NCI-H2107 (cell line): ENCODE results near the gene SH3PXD2B.
A peak's percentile ranks its signal among the peaks of the same experiment; 100 is the strongest.
"Not testable (repeated sequence)": the region's sequence is repeated elsewhere in the genome, so short reads cannot be mapped to it uniquely, and the experiment has no call there.

ENCODE experiments used
- DNase-seq: peaks from one replicate; lab custom pipeline; 2025; lab: John Stamatoyannopoulos, UW

SH3PXD2B gene

DNA sequence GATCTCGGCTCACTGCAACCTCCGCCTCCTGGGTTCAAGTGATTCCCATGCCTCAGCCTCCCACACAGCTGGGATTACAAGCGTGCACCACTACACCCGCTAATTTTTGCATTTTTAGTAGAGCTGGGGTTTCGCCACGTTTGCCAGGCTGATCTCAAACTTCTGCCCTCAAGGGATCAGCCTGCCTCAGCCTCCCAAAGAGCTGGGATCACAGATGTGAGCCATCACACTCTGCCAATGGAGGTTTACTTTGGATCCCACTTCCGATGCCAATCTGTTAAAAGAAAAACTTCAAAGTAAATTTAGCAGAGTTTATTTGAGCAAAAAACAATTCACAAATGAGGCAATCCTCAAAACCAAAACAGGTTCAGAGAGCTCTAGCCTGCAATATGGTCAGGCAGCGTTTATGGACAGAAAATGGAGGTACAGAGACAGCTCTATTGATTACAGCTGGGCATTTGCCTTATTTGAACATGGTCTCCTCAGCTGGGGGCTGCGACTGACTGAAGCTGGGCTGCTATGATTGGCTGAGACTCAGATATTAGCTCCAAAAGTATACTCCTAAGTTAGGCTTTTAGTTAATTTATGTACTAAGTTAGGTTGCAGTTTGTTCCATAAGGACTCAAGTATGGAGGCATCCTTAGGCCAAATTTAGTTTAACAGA, 152.1 kb downstream of the SH3PXD2B start:
- no peak for DNase-seq

DNA sequence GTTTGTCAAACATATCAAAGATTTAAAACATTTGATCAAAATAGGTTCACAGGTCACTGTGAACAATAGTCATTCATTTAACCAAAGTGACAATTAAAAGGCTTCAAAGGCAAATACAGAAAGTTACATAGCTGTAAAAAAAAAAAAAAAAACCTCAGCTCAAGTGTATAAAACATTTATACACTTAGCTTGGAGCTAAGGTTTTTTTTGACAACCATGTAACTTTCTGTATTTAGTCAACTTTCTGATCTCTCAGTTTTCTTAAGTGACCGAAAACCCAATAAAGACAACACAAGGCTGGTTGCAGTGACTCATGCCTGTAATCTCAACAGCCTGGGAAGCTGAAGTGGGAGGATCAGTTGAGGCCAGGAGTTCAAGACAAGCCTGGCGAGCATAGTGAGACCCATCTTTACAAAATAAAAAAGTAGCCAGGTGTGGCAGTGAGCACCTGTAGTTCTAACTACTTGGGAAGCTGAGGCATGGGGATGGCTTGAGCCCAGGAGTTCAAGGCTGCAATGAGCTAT, 154.3 kb downstream of the SH3PXD2B start:
- no peak for DNase-seq

DNA sequence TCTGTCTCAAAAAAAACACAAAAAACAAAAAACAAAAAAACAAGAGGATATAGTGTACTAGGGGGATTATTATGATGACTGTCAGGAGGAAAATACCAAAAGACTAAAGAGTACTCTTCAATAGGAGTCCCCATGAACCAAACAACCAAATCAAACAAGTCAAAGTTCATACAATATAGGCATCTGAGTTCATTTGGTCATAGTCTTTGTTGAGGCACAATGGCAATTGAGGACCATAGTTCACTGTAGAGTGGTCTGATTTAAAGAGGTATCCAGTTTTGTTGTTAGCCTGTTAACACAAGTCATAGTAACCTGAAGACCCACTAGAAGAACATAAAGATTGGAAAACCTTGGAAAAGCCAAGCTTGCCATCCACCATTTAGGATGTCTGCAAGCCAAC, 159.5 kb downstream of the SH3PXD2B start:
- DNase-seq = no peak

DNA sequence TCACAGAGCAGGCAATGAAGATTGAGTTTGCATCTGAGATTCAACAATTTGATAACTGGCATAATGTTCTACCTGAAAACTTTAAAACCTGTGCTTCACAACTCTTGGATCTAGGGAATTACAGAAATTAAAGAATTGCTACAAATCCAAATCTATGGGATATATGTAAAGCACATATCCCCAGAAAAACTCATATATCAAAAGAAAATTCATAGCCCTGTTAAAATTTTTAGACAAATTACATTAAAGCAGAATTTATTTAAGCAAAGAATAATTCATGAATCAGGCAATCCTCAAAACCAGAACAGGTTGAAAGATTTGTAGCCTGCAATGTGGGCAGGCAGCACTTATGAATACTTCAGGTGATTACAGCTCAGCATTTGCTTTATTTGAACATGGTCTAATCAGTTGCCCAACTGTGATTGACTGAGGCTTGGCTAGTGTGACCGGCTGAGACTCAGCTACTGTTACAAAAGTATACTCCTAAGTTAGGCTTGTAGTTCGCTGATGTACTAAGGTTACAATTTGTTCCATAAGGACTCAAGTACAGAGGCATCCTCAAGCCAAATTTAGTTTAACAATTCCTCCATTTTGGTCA, 160.5 kb downstream of the SH3PXD2B start:
- no peak for DNase-seq

DNA sequence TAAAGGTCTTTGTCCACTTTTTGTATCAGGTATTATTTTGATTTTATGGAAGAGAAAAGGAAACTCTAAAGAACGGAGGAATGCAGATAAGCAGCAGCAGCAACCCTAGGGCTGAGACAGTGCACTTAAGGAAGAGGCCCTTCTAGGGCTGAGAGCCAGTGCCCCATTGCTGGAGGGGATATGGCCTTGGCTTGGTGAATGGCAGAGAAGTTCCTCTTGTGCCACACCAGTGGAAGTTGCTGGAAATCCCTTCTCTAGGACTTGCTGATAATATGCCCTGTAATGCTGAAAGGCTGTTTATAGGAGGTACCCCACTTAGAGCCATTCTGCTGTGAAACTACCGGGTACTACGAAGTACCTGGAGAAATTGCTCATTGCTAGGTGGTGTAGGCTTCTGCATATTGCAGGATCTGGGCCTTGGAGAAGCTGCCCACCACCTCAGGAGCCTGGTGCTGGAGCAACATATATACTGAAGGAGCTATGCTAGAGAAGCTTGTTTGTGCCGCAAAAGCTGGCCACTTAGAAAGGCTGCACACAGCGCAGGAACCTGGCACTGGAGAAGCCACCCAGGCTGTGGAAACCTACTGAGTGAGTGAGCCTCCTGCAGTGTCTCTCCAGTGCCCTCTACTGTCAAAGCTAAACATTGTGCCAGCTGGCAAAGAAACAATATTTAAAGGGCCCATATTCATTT, 161.1 kb downstream of the SH3PXD2B start:
- peak; percentile 57 for DNase-seq

DNA sequence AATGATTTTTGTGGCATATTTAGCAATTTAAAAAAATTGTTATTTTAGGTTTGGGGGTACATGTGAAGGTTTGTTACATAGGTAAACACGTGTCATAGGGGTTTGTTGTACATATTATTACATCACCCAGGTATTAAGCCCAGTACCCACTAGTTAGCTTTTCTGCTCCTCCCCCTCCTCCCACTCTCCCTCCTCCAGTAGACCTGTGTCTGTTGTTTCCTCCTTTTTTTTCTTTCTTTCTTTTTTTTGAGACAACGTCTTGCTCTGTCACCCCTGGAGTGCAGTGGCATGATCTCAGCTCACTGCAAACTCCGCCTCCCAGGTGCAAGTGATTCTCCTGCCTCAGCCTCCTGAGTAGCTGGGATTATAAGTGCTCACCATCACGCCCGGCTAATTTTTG, 162.5 kb downstream of the SH3PXD2B start:
- not testable (repeated sequence) for DNase-seq

DNA sequence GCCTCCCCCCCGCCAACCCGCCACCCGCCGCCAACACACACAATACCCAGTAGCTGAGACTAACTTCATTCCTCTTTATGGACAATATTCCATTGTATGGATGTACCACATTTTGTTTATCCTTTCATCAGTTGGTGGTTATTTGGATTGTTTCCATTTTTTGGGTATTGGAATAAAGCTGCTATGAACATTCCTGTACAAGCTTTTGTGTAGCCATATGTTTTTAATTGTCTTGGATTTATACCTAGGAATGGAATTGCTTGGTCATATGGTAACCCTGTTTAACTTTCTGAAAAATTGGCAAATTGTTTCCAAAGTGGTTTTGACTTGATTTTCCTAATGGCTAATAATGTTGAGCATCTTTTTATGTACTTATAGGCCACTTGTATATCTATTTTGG, 165.9 kb downstream of the SH3PXD2B start:
- DNase-seq = no peak

DNA sequence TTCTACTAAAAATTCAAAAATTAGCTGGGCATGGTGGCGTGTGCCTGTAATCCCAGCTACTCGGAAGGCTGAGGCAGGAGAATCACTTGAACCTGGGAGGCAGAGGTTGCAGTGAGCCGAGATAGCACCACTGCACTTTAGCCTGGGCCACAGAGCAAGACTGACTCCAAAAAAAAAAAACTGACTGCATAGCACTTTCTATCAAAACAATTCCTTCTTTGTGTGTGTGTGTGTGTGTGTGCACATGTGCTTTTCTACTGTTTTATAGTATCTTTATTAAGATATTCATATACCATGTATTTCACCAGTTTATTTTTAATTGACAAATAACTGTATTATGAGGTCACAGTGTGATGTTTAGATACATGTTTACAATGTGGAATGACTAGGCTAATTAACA, 167.2 kb downstream of the SH3PXD2B start:
- DNase-seq = not testable (repeated sequence)

DNA sequence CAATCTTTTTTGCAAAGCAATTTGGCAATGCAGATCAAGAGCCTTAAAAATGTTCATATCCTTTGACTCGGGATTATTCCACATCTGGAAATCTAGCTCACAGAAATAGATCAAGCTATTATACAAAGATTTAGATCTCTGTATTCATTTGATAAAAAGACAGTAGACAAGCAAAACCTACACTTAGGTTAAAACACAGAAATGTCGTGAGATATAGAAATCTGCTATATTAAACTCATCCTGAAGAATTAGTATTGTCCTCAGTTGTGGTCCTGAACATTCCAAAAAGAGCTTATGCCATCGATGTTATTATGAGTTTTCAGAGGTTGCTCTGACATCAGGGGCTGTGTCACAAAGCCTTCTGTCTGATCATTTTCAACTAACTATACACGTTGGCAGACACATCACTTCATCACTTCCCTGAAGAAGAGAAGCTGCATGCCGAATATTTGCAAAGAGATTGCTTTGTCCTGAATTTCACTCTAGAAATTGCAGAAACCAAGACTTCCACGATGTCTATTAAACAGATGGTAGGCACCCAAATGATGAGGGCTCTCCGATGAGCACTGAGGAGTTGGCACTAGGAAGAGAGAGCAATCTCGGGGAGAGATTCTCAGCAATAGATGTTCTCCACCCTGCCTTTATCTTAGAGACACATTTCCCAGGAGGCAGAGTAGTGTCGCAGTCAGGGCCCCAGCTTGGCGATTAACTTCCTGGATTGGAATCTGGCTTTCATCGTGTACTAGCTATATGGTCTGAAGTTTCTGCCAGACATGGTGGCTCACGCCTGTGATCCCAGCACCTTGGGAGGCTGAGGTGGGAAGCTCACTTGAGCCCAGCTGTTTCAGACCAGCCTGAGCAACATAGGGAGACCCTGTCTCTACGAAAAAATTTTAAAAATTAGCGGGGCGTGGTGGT, 168.8 kb downstream of the SH3PXD2B start:
- no peak for DNase-seq

DNA sequence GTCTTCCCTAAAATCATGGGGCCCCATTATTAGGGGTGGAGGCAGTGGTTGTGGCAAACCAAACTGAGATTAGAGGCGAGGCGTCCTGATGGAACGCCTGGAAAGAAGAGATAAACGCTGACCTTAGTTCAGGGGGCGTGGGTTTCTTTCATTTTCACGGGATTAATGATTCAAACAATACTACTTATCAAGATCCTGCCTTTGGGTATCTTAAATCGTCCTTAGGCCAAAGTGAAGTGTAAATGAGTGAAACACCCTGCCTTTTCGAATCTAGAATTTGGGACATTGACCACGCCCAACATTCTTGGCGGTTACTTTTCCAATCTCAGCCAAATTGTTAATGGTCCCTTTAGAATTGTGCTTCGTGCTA, 169.7 kb downstream of the SH3PXD2B start:
- no peak for DNase-seq

DNA sequence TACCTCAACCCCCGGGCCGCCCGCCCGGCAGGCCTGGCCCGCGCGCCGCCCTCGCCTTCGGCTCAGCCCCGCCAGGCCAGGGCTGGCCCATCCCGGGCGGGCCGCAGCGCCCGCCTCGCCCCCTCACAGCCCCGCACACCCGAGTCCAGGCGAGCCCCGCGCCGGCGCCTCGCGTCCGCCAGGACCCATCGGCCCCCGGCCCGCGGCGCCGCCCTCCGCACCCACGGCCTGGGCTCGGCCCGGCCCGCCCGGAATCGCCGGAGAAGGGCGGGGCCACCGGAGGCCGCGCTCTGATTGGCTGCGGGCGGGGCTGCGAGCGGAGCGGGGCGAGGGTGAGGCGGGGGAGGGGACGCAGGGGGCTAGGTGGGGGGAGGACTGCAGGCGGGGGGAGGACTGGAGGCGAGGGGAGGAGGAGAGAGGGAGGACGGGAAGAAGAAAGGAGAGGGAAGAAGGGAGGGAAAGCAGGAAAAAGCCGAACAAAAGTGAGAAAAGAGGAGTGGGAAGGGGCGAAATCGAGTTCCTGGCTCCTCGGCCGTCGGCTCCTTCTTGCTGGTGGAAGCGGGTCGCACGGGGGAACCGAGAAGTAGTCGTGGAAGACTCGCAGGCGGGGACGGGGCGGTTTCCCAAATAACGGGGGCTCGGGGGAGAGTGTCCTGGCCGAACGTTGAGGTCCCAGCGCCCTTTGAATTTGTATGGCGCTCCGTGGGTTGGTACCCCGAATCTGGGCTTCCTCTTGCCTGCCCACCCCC, 170.3 kb downstream of the SH3PXD2B start:
- peak; percentile 55 for DNase-seq

DNA sequence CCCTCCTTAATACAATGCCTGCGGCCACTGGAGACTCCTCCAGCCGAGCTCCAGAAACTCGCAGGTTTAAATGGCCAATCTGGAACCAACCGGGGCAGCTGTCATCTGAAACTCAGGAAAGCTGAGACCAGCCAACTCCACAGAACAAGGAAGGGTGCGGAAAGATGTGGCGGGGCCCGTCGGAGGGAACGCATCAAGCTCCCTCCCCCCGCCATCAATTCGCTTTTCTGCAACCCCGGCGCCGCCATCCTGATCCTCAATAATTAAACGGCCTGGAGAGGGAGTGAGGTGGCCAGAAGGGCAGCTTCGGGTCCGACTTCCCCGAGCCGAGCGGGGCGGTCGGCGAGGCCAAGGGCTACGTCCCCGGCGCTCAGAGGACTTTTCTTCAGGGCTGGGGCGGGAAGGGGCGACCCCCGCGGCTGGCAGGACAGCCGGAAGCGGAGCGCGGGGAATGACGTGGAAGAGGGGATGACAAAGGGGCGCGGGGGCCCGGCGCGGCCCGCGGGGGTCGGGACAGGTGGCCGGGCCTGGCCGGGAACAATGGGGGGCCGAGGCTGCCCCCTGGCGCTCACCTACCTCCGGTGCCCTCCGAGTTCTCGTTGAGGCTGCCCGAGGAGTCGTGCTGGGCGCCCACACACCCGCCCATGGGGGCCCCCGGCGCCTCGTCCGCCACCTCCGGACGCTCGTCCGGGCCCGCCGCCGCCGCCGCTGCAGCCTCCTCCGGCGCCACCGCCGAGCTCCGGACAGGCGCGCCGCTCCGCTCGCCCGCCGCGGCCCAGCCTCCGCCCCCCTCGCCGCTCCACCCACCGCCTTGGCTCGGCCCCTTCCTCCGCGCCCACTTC, 171.1 kb downstream of the SH3PXD2B start, which contains the start of gene UBTD2:
TSS of gene UBTD2 (minus strand) at position 745 of the 842 bp plus-strand sequence. CDS start at position 646, 99 bp downstream.
- peak; percentile 25 for DNase-seq

DNA sequence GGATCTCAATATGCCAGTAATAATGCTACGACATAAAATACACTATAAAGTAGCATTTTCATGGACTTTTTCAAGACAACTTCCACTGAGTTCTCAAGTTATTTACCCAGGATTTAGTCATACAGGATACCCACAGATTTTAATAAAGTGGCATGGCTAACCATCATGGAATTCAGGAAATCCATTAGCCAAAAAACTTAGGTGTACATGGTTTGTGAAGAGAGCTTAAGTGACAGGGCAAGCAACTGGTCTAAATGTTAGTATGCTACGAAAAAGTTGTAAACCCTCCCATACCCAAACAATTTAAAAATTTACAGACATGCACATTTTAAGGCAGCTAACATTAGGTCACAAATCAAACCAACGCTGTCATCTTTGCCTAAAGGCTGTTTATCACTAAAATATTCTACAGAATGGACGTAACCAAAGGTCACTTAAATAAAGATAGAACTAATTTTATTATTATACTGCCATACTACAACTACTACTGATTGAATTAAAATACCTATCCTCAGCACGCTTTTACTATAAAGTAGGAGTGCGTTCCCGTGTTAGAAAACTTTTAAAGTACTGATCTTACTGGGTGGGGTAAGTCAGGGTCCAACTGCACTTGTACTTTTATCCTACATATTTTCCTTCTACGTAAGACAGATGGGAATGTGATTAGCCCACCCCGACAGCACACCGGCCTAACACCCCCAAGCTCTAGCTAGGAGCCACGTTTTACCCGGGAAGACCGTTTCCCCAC, 171.9 kb downstream of the SH3PXD2B start:
- DNase-seq = no peak

DNA sequence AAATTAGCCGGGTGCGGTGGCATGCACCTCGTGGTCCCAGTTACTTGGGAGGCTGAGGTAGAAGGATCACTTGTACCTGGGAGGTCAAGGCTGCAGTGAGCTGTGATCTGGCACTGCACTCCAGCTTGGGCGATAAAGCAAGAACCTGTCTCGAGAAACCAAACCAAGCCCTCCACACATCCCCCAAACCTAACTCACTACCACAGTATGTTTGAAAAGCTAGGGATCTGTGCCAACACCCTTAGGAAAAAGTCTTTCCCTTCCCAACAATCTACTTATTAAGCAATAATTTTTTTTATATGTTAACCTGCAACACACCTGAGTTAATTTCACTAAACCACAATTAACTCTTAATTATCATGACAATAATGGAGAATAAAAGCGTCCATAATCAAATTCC, 173.0 kb downstream of the SH3PXD2B start:
- no peak for DNase-seq

DNA sequence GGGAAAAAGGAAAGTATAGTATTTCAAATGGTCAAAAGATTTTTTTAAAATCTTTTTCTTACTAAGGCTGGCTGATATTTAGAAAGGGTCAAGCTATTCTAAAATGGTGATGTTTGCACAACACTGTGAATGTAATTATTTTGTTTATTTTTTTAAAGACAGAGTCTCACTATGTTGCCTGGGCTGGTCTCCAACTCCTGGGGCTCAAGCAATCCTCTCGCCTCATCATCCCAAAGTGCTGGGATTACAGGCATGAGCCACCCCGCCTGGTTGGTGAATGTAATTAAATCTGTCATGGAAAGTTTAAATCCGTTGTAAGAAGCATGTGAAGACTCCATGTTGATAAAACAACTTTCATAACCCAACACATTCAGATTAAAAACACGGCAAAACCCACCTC, 173.4 kb downstream of the SH3PXD2B start:
- no peak for DNase-seq

DNA sequence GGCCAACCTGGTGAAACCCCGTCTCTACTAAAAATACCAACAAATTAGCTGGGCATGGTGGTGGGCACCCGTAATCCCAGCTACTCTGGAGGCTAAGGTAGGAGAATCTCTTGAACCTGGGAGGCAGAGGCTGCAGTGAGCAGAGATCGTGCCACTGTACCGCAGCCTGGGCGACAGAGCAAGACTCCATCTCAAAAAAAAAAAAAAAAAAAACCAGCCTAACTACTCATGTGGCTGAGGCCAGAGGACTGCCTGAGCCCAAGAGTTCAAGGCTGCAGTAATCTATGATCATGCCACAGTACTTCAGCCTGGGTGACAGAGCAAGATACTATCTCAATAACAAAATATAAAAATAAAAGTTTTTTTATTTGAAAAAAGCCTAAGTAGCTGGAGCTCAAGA, 174.0 kb downstream of the SH3PXD2B start:
- DNase-seq = no peak

DNA sequence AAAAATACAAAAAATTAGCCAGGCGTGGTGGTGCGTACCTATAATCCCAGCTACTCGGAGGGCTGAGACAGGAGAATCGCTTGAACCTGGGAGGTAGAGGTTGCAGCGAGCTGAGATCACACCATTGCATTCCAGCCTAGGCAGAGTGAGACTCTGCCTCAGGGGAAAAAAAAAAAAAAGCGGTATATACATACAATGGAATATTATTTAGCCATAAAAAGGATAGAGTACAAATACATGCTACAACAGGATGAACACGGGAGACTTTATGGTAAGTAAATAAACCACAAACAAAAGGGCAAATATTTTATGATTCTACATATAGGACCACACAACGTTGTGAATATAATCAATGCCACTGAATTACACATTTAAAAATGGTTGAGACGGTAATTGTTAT, 176.0 kb downstream of the SH3PXD2B start:
- DNase-seq = no peak

DNA sequence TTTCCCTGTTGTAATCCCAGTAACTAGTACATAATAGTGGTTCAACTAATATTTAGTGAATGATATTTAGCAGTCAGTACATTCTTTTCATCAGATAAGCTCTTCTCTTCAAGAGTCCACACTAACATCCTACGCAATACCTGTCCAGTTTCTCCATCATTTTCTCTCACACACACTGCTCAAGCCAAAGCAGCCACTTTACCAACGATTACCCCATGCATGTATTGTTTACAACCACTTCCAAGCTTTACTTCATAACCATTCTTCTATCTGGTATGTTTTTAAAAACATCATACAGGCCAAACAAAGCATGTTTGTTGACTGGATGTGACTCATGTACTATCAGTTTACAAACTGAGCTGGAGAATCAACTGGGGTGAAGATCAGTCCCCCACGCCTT, 178.1 kb downstream of the SH3PXD2B start:
- DNase-seq = no peak
